RWPE1 (cell line): ENCODE measurements around the gene DNAJC4.
"Not testable (repeated sequence)": the region's sequence is repeated elsewhere in the genome, so short reads cannot be mapped to it uniquely, and the experiment has no call there.

ENCODE experiments used
- CTCF ChIA-PET: fragments of 350-600 bp; sonication (Branson Sonifier 250); formaldehyde crosslinking; extraction: SDS; loops from one replicate; lab custom pipeline; 2021; lab: Yijun Ruan, JAX
- POLR2A ChIA-PET: fragments of 400-600 bp; formaldehyde crosslinking; extraction: SDS; loops from one replicate; lab custom pipeline; 2020; ENCODE audit warnings: antibody characterized with exemption; ENCODE audit not compliant: low non-redundant PET; lab: Yijun Ruan, JAX
- DNase-seq: peaks from one replicate; pipeline ENCODE4 v3.0.0; 2012; ENCODE audit warnings: low spot score
- H3K27ac ChIP-seq: fragments of 450-650 bp; 2 replicates; pipeline ENCODE4 v1.5.1; 2017
- CTCF ChIP-seq: fragments of 450-650 bp; conservative IDR thresholded peaks from 2 replicates; pipeline ENCODE4 v1.5.1; 2017; ENCODE audit warnings: low read depth, mild to moderate bottlenecking

DNAJC4 gene

GRCh38 chr11:64244107-64244506 lies 13.8 kb downstream of the DNAJC4 start:
- CTCF ChIA-PET: interaction anchor here (0.6 to 0.8 kb wide), 2 partner anchors 96 to 104 kb away, joined by 3 to 4 read pairs; no protein-coding TSS in a partner anchor
- no peak for TF ChIP-seq CTCF
- H3K27ac ChIP-seq: peak overlapping the region; percentile 98
- no peak for DNase-seq
- POLR2A ChIA-PET: interaction anchor here (1.7 kb wide), 1 partner anchor 24 kb away, joined by 6 read pairs; no protein-coding TSS in a partner anchor

GRCh38 chr11:64244966-64245365 lies 14.6 kb downstream of the DNAJC4 start:
- peak overlapping the region; percentile 98 for H3K27ac ChIP-seq
- POLR2A ChIA-PET: interaction anchor here (0.6 to 1.7 kb wide), 5 partner anchors 21 to 40 kb away, joined by 3 to 7 read pairs (median 5); no protein-coding TSS in a partner anchor
- DNase-seq: no peak
- CTCF ChIA-PET: interaction anchor here (0.6 kb wide), 2 partner anchors 94 to 109 kb away, joined by 3 read pairs; no protein-coding TSS in a partner anchor
- TF ChIP-seq CTCF: no peak

- DNase-seq: no peak
- POLR2A ChIA-PET: interaction anchor here (0.6 to 1.5 kb wide), 5 partner anchors 22 to 58 kb away, joined by 3 to 7 read pairs (median 5); no protein-coding TSS in a partner anchor
- CTCF ChIA-PET: interaction anchor here (0.6 to 0.7 kb wide), 3 partner anchors 30 to 110 kb away, joined by 3 read pairs; no protein-coding TSS in a partner anchor
- peak overlapping the region; percentile 98 for H3K27ac ChIP-seq
- TF ChIP-seq CTCF: no peak
Observed at GRCh38 chr11:64245401-64245796, 15.1 kb downstream of the DNAJC4 start.

- no peak for TF ChIP-seq CTCF
- DNase-seq: peak; percentile 91
- ChIA-PET POLR2A (interaction anchor here (0.5 to 1.6 kb wide), 7 partner anchors 19 to 72 kb away, joined by 3 to 7 read pairs (median 4); no protein-coding TSS in a partner anchor), CTCF (interaction anchor here (0.6 to 0.9 kb wide), 4 partner anchors 18 to 109 kb away, joined by 3 to 4 read pairs (median 3); no protein-coding TSS in a partner anchor)
- H3K27ac ChIP-seq: peak overlapping the region; percentile 98
Observed at GRCh38 chr11:64245797-64246620, 15.7 kb downstream of the DNAJC4 start.

GRCh38 chr11:64246621-64246870 lies 16.2 kb downstream of the DNAJC4 start:
- CTCF ChIA-PET: interaction anchor here (0.9 kb wide), 1 partner anchor 17 kb away, joined by 4 read pairs; no protein-coding TSS in a partner anchor
- peak overlapping the region; percentile 98 for H3K27ac ChIP-seq
- DNase-seq: not testable (repeated sequence)
- POLR2A ChIA-PET: interaction anchor here (1.5 to 1.6 kb wide), 2 partner anchors 18 to 22 kb away, joined by 3 to 7 read pairs; no protein-coding TSS in a partner anchor

GRCh38 chr11:64246871-64247728 lies 16.8 kb downstream of the DNAJC4 start, which contains the start of gene PPP1R14B:
Gene PPP1R14B, minus strand, starts transcription at chr11:64246943. Its CDS starts 270 bp downstream, at chr11:64246673.
- no peak for TF ChIP-seq CTCF
- POLR2A ChIA-PET: interaction anchor here (1.6 kb wide), 1 partner anchor 17 kb away, joined by 3 read pairs; no protein-coding TSS in a partner anchor
- H3K27ac ChIP-seq: peak within 1 kb of the TSS; percentile 98
- DNase-seq: peak; percentile 80
- CTCF ChIA-PET: interaction anchor here (0.6 to 0.9 kb wide), 3 partner anchors 17 to 29 kb away, joined by 3 to 4 read pairs (median 4); no protein-coding TSS in a partner anchor
